Mucosa of rectum (tissue), 2 donors: ENCODE measurements around the gene ATP7A.
A peak's percentile ranks its signal among the peaks of the same experiment; 100 is the strongest.

Experiments
- H3K27ac ChIP-seq, 2 donors: one replicate each; pipeline ENCODE4 v1.7.0; 2013; ENCODE audit warnings: inconsistent platforms in 2 of 2, low read depth in 2 of 2, low read length in 2 of 2
- H3K27me3 ChIP-seq, 2 donors: one replicate each; pipeline ENCODE4 v1.7.0; 2013; ENCODE audit warnings: low read length in 2 of 2; ENCODE audit not compliant: control insufficient read depth in 2 of 2, insufficient read depth in 2 of 2
- H3K36me3 ChIP-seq, 2 donors: one replicate each; pipeline ENCODE4 v1.7.0; 2013; ENCODE audit warnings: low read length in 2 of 2; ENCODE audit not compliant: control insufficient read depth in 2 of 2, insufficient read depth in 2 of 2
- H3K4me1 ChIP-seq, 2 donors: one replicate each; pipeline ENCODE4 v1.7.0; 2013; ENCODE audit warnings: low read length in 2 of 2, mild to moderate bottlenecking in 1 of 2; ENCODE audit not compliant: control insufficient read depth in 2 of 2, insufficient read depth in 2 of 2
- H3K4me3 ChIP-seq, 2 donors: one replicate each; pipeline ENCODE4 v1.7.0; 2013; ENCODE audit warnings: low read length in 2 of 2
- H3K9ac ChIP-seq, 2 donors: one replicate each; pipeline ENCODE4 v1.7.0; 2013; ENCODE audit warnings: low read length in 2 of 2, low read depth in 1 of 2, mild to moderate bottlenecking in 1 of 2
- H3K9me3 ChIP-seq, 2 donors: one replicate each; pipeline ENCODE4 v1.7.0; 2013; ENCODE audit warnings: low read length in 2 of 2; ENCODE audit not compliant: control insufficient read depth in 2 of 2
- donor health status: healthy.
- donor health status: Normal muscosa, but diverticular disease.

Gene ATP7A

DNA sequence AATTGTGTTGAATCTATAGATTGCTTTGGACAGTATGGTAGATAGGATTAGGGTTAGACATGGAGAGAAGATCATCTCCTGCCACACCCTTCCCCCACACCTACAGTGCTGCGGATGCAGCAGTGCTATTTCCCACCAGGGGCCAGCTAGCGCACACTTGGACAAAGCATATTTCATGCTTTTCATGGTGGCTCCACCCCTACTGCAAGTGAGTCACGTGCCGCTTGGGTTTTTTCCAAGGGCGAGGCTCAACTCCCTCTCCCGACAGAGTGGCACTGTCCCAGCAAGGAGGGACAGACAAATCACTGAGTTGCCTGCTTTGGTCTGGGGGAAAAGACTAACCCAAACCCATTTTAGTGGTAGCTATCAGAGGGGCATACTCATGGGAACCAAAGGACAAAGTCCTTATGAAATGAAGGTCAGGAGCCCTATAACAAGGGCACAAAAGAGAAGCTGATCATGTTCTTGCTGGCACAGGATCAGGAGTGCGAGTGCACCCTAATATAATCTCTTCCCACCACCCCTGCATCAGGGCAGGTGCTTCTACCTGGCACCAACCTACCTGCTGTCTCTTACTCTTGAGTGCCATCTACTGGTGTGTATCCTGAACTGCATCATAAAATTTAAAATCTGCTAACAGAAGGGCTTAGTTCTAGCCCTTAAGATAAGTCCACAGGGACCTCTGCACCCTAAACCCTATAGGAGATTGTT lies 114.0 kb downstream of the ATP7A start:
- Histone ChIP-seq H3K36me3 (peaks cover 0 to 2% of the 10 kb centered on the region in 2 donors), H3K4me3 (peak overlapping the region in 1 of 2 donors; percentile 41), H3K4me1 (peaks cover 0 to 4% of the 10 kb centered on the region in 2 donors), H3K9ac (peak overlapping the region in 1 of 2 donors; percentile 46), H3K9me3 (no peaks in the 10 kb centered on the region), H3K27ac (peak overlapping the region; percentile 60 to 68), H3K27me3 (no peaks in the 10 kb centered on the region)

GRCh38 chrX:78027798-78028197 lies 117.3 kb downstream of the ATP7A start:
- Histone ChIP-seq H3K4me1 (peaks cover 0 to 4% of the 10 kb centered on the region in 2 donors), H3K9ac (no peak overlapping the region), H3K27me3 (no peaks in the 10 kb centered on the region), H3K9me3 (no peaks in the 10 kb centered on the region), H3K27ac (no peak overlapping the region), H3K4me3 (no peak overlapping the region), H3K36me3 (peaks cover 0 to 2% of the 10 kb centered on the region in 2 donors)

GRCh38 chrX:78029663-78030062 lies 119.2 kb downstream of the ATP7A start:
- Histone ChIP-seq H3K27ac (no peak overlapping the region), H3K4me3 (no peak overlapping the region), H3K9me3 (no peaks in the 10 kb centered on the region), H3K36me3 (peaks cover 0 to 2% of the 10 kb centered on the region in 2 donors), H3K4me1 (peaks cover 0 to 2% of the 10 kb centered on the region in 2 donors), H3K27me3 (no peaks in the 10 kb centered on the region), H3K9ac (no peak overlapping the region)

DNA sequence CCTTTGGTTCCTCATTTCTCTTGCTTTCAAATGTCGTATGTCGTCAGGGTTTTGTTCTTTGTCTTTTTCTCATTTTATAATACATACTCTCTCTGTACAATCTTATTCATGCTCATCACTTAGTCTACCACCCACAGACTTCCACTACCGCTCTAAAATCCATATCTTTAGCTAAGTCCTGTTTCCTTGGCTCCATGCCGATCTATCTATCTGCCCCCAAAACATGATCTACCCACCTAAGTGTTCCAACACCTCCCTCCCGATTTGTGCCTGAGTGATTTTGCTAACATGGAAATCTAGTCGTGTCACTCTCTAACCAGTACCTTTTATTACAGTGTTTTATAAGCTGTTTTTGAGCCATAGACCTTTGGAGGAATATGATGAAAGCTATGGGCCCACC lies 124.6 kb downstream of the ATP7A start:
- H3K27me3 ChIP-seq = no peaks in the 10 kb centered on the region
- no peaks in the 10 kb centered on the region for H3K36me3 ChIP-seq
- H3K9ac ChIP-seq = no peak overlapping the region
- no peaks in the 10 kb centered on the region for H3K9me3 ChIP-seq
- no peaks in the 10 kb centered on the region for H3K4me1 ChIP-seq
- H3K4me3 ChIP-seq = no peak overlapping the region
- H3K27ac ChIP-seq = no peak overlapping the region

- no peaks in the 10 kb centered on the region for H3K27me3 ChIP-seq
- no peaks in the 10 kb centered on the region for H3K9me3 ChIP-seq
- H3K4me1 ChIP-seq = no peaks in the 10 kb centered on the region
- no peak overlapping the region for H3K27ac ChIP-seq
- H3K4me3 ChIP-seq = no peak overlapping the region
- no peaks in the 10 kb centered on the region for H3K36me3 ChIP-seq
- H3K9ac ChIP-seq = no peak overlapping the region
Observed at GRCh38 chrX:78037881-78038280, 127.4 kb downstream of the ATP7A start.

DNA sequence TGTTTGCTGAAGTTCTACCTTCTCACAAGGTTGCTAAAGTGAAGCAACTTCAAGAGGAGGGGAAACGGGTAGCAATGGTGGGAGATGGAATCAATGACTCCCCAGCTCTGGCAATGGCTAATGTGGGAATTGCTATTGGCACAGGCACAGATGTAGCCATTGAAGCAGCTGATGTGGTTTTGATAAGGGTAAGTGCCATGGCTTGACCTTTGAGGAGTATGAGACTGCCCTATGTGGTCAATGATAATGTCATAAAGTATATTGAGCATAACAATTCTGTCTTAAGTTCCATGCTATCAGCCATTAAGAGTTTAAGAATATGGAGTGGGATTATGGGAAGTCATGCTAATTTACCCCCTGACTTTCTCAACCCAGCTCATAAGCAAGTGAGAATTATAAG lies 132.1 kb downstream of the ATP7A start:
- Histone ChIP-seq H3K4me3 (no peak overlapping the region), H3K36me3 (peaks cover 0 to 3% of the 10 kb centered on the region in 2 donors), H3K9ac (no peak overlapping the region), H3K9me3 (no peaks in the 10 kb centered on the region), H3K27me3 (no peaks in the 10 kb centered on the region), H3K4me1 (no peaks in the 10 kb centered on the region), H3K27ac (no peak overlapping the region)

- no peaks in the 10 kb centered on the region for H3K4me1 ChIP-seq
- H3K27me3 ChIP-seq = no peaks in the 10 kb centered on the region
- H3K4me3 ChIP-seq = no peak overlapping the region
Observed at GRCh38 chrX:78046362-78046761, 135.9 kb downstream of the ATP7A start.

GRCh38 chrX:78048052-78048451 lies 137.6 kb downstream of the ATP7A start:
- Histone ChIP-seq H3K27ac (no peak overlapping the region), H3K36me3 (peaks cover 0 to 3% of the 10 kb centered on the region in 2 donors), H3K9ac (no peak overlapping the region), H3K4me1 (no peaks in the 10 kb centered on the region), H3K9me3 (no peaks in the 10 kb centered on the region), H3K4me3 (no peak overlapping the region), H3K27me3 (no peaks in the 10 kb centered on the region)

More at GRCh38 chrX:78046362-78046761, 135.9 kb downstream of the ATP7A start:
- no peaks in the 10 kb centered on the region for H3K9me3 ChIP-seq
- H3K9ac ChIP-seq = no peak overlapping the region
- no peak overlapping the region for H3K27ac ChIP-seq
- H3K36me3 ChIP-seq = peaks cover 0 to 3% of the 10 kb centered on the region in 2 donors

DNA sequence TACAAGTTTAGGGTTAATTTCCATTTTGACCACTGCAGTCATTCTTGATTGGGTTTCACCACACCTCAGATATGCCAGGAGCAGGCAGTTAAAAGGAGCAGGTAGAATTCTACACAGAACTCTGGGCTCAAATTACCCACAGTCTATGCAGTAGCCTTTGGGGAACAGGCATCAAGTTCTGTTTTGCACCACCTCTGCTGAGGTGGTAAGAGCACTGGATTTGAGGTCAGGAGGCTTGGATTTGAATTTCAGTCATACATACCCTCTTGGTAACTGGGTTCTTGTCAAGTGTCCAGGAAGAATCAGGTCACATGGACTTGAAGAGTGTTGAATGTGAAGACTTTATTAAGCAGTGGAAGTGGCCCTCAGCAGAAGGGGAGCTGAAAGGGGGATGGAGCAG lies 153.2 kb downstream of the ATP7A start:
- Histone ChIP-seq H3K9ac (no peak overlapping the region), H3K27ac (no peak overlapping the region), H3K9me3 (no peaks in the 10 kb centered on the region), H3K4me1 (no peaks in the 10 kb centered on the region), H3K36me3 (no peaks in the 10 kb centered on the region), H3K4me3 (no peak overlapping the region), H3K27me3 (no peaks in the 10 kb centered on the region)

DNA sequence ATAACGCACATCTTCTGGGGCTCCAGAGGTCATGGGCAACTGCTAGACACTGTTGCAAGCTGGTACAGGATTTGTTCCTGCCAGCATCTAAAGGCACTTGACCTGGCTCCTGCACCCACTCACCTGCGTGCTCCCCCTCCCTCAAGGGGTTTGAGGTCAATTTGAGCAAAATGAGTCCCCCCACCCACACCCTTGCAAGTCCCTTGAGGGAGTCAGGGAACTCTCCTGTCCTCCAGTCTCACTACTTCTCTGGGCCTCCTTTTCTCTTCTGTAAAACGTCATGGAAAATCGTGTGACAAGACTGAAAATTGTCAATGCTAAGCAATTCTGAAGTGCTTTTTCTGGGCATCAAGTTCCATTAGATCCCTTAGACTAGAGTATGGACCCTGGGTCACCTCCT lies 153.7 kb downstream of the ATP7A start:
- Histone ChIP-seq H3K4me1 (no peaks in the 10 kb centered on the region), H3K36me3 (no peaks in the 10 kb centered on the region), H3K27me3 (no peaks in the 10 kb centered on the region), H3K4me3 (no peak overlapping the region), H3K27ac (no peak overlapping the region), H3K9me3 (no peaks in the 10 kb centered on the region), H3K9ac (no peak overlapping the region)
